NOMO-1 treated with dmso at 0.1 percent for 144 hours (cell line): Measurements from ENCODE around the gene CEL.

Experiments
- DNase-seq: peaks from one replicate; lab custom pipeline; 2025; ENCODE audit not compliant: unreplicated experiment; lab: John Stamatoyannopoulos, UW

Gene CEL

GRCh38 chr9:133115604-133116345 lies 54.0 kb downstream of the CEL start:
- no peak for DNase-seq

- DNase-seq = no peak
Measured at GRCh38 chr9:133116346-133117231, 54.8 kb downstream of the CEL start.

GRCh38 chr9:133117271-133118178 lies 55.7 kb downstream of the CEL start:
- no peak for DNase-seq

- DNase-seq = no peak
Measured at GRCh38 chr9:133118179-133118520, 56.4 kb downstream of the CEL start.

- DNase-seq = no peak
Measured at GRCh38 chr9:133118568-133118967, 56.8 kb downstream of the CEL start.

GRCh38 chr9:133119103-133119845 lies 57.5 kb downstream of the CEL start:
- DNase-seq = no peak

GRCh38 chr9:133119846-133120500 lies 58.2 kb downstream of the CEL start:
- DNase-seq = no peak

- DNase-seq = no peak
Measured at GRCh38 chr9:133120501-133121197, 58.9 kb downstream of the CEL start.
